ENCODE measurements around the gene LRRC37A3.
"Not testable (repeated sequence)": the region's sequence is repeated elsewhere in the genome, so short reads cannot be mapped to it uniquely, and the experiment has no call there.

GRCh38 chr17:64836623-64837017, 82.7 kb downstream of the LRRC37A3 start:
- TF ChIP-seq, protein P1, sequence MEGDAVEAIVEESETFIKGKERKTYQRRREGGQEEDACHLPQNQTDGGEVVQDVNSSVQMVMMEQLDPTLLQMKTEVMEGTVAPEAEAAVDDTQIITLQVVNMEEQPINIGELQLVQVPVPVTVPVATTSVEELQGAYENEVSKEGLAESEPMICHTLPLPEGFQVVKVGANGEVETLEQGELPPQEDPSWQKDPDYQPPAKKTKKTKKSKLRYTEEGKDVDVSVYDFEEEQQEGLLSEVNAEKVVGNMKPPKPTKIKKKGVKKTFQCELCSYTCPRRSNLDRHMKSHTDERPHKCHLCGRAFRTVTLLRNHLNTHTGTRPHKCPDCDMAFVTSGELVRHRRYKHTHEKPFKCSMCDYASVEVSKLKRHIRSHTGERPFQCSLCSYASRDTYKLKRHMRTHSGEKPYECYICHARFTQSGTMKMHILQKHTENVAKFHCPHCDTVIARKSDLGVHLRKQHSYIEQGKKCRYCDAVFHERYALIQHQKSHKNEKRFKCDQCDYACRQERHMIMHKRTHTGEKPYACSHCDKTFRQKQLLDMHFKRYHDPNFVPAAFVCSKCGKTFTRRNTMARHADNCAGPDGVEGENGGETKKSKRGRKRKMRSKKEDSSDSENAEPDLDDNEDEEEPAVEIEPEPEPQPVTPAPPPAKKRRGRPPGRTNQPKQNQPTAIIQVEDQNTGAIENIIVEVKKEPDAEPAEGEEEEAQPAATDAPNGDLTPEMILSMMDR (IDR thresholded peaks at IDR 0.05) = not testable (repeated sequence)
- TF ChIP-seq POLR2A, POLR2AphosphoS5 (IDR thresholded peaks at IDR 0.05): not testable (repeated sequence)
